HG03159 (cell line): Measurements from ENCODE around the gene KRT4.
"Not testable (repeated sequence)": the region's sequence is repeated elsewhere in the genome, so short reads cannot be mapped to it uniquely, and the experiment has no call there.

Source experiments
- ATAC-seq: cut with Tn5 transposase; IDR thresholded peaks from one replicate; pipeline ENCODE4 v1.9.1; 2021; ENCODE audit warnings: mild to moderate bottlenecking, moderate library complexity; ENCODE audit not compliant: unreplicated experiment

Gene KRT4

DNA sequence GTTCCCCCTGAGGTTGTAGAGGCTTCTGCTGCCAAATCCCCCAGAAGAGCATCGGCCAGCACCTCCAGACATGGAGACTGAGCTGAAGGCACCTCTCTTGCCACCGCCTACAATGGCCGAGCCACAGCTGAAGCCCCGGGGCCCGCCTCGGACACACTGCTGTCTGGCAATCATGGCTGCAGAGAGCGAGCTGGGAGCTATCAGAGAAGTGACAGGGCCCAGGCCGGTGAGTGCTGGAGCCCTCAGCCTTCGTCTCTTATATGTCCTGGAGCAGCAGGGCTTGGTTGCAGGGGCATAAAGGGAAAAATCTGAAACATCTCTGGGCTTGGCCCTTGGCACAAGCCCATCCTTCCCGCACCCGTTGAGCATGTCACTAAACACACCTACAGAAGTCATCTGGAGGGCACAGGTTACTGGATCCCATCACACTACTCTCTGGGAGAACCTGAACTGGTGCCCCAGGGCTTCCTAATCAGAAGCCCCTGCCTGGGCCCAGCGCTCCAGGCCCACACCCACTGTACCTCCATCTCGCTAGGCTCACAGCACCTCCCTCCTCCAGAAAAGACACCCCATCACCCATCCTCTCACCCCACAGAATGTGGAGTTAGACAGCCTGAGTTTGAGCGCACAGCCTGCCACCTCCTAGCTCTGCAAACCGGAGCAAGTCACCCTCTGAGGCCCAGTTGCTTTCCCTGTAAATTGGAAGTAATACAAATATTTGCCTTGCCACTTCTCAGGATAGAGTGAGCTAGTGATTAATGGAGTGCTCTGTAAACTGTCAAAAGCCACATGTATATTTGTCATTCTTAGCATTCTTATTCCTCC is at the start of gene KRT4:
Gene KRT4, minus strand, starts transcription at position 232 of the 825 bp plus-strand sequence. Its CDS starts 58 bp downstream, at position 174.
- ATAC-seq, result no peak

DNA sequence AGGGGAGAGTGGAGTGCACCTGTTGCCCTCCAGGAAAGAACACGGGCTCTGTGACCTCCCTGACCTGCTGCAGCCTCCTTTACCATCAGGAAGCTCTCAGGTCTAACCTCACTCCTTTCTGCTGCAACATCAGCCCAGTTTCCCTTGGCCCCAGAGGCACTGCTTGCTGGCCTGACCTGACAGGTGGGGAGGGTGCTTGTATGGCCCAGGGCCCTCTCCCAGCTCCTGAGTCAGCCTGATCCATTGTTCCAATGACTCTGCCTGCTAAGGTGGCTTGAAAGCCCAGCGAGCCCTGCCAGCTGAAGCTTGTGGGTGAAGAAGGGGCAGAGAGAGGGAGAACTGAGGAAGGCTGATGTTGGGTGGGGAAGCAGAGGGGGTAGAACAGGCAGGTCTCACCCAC is 48.1 kb upstream of the KRT4 start:
- ATAC-seq, result no peak

DNA sequence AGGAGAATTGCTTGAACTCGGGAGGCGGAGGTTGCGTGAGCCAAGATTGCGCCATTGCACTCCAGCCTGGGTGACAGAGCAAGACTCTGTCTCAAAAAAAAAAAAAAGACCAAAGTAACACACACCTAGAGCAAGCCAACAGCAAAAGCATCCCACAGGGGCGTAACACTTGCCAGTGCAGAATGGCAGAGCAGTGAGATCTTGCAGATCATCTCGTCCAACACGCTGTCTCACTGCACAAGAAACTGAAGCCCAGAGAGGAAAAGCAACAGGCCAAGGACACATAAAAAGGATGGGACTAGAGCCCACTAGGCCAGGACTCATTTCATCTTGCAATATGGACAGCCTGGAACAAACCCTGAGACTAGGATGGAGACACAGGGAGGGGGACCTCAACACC is 47.6 kb upstream of the KRT4 start:
- no peak for ATAC-seq

DNA sequence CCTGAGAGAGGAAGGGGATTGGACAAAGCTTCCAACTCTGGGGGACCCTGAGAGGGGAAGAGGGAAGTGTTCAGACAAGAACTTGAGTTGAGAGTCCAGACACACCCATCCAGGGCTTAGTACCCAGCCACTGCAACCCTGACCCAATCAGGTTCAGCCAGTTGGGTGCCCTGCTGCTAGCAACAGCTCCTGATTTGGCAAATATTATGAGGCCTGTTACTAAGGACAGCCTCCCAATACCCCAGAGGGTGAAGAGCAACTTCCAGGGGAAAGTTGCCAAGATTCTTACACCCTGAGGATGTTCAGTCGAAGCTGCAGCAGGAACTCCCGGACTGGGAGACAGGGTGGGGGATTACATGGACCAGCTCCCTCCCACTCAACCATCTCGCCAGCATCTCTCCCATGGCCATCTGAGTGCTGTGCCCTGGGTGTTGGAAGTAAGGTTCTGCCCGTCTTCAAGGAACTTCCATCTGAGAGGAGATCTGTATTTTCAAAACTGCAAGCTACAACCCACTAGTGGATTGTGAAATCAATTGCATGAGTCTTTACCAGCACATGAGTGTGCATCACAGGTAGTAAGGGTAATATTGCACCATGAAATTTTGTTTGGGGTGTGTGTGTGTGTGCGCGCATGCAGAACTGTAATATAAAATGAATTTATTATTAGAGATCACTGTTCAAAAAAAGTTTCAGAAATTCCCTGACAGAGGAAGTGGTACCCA is 46.3 kb upstream of the KRT4 start:
- no peak for ATAC-seq

DNA sequence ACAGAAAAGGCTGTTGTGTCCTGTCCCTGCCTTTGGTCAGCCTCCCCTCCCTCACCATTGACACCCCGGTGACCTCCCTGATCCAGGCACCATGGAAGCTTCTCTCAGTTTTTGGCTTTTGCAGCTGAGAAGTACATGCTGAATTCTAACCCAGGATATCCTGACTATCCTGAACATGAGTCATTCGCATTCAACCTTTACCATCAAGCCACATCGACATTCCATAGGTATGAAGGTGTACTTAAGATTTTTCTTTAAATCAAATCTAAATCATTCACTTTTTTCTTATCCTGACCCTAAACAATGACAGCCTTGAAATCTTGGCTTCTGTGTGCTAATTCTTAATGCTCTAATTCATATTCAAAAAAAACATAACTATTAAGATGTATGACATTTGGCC is 43.6 kb upstream of the KRT4 start:
- ATAC-seq, result no peak

DNA sequence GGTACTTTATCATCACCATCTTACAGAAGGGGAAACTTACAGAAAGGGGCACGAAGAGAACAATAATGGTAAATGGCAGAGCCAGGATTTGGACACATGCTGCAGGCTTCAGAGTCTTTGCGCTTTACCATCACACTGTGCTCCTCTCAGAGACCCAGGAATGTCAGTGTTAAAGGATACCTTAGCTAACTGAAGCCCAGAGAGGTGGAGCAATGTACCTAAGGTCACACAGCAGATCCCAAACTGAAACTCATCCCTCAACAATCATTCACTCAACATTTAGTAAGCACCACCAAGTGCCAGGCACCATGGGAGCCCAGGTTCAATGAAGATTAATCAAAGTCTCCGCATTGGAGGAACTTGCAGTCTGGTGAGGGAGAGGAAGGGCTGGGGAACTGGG is 42.9 kb upstream of the KRT4 start:
- ATAC-seq, result no peak

DNA sequence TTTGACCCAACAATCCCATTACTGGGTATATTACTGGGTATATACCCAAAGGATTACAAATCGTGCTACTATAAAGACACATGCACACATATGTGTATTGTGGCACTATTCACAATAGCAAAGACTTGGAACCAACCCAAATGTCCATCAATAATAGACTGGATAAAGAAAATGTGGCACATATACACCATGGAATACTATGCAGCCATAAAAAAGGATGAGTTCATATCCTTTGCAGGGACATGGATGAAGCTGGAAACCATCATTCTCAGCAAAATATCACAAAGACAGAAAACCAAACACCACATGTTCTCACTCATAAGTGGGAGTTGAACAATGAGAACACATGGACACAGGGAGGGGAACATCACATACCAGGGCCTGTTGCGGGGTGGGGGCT is 42.2 kb upstream of the KRT4 start:
- ATAC-seq, result not testable (repeated sequence)

DNA sequence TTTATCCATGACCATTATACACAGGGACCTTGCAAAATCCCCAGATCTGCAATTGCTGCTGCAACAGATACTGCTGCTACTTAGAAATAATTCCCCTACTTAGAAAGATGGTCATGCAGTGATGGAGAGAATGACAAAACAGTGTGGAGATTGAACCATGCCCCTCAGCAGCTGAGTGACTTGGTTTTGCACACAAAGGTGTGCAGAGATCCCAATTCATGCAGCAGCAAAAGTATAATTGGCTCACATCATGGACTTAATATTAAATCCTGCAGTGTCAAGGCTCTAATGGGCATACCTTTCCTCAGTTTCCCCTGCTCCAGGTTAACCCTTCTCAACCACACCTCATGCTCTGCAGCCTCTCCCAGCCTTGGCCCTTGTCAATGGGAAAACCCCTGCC is 37.9 kb upstream of the KRT4 start:
- no peak for ATAC-seq

DNA sequence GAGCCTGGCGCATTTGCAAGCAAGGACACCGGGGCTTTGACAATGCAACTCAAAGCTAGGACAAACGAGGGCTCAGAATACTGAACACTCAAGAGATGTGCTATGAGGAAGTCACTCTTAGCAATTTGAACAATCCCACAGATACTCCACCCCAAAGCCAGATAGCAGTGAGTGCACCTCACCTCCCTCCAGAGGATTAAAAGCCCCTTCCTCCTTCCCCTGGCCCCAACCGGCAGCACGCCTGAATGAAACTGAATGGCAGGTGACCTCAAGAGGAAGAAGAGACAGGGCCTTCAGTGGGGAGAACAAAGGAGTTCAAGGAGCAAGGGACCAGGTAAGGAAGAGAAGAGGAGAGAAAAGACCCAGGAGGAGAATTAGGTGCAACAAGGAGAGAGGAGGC is 36.8 kb upstream of the KRT4 start:
- no peak for ATAC-seq

DNA sequence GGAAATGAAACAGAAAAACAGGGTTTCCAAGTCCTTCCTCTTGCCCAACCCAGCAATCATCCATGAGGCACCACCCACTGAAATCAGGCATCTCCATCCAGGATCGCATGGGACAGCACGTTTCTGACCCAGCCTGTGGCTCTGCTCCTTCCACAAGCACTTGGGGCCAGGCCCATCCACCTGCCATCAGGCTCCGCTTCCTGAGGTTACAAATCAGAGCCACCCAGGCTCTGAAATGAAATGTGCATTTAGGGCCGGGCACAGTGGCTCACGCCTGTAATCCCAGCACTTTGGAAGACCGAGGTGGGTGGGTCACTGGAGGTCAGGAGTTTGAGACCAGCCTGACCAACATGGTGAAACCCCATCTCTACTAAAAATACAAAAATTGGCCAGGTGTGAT is 35.6 kb upstream of the KRT4 start:
- ATAC-seq, result no peak

DNA sequence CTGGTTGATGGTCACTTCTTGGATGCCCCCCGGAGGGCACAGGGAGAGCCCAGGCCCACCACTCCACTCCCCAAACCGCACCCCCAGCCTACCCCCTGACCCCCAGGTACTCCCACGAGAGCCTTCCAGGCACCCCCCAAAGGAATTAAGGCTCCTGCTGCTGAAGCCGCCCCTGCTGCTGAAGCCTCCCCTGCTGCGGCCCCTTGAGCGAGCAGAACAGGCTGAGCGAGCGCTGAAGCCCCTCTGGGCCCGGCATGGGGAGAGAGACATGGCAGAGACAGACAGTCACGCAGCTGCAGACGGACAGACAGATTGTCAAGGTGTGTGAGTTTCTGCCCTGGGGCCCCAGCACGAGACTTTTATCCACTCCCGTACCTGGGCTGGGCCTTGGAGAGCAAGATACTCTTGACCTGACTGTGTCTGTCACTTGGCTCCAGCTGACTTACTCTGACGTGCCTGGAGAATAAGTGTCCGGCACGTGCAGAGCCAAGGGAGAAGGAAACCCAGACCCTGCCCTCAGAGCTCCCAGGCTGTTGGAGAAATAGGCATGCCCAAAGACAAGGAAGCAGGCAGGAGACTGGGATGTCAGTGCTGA is 34.8 kb upstream of the KRT4 start, which contains the start of gene KRT78:
Gene KRT78, minus strand, starts transcription at position 334 of the 595 bp plus-strand sequence. Its CDS starts 64 bp downstream, at position 270.
- ATAC-seq, result no peak

DNA sequence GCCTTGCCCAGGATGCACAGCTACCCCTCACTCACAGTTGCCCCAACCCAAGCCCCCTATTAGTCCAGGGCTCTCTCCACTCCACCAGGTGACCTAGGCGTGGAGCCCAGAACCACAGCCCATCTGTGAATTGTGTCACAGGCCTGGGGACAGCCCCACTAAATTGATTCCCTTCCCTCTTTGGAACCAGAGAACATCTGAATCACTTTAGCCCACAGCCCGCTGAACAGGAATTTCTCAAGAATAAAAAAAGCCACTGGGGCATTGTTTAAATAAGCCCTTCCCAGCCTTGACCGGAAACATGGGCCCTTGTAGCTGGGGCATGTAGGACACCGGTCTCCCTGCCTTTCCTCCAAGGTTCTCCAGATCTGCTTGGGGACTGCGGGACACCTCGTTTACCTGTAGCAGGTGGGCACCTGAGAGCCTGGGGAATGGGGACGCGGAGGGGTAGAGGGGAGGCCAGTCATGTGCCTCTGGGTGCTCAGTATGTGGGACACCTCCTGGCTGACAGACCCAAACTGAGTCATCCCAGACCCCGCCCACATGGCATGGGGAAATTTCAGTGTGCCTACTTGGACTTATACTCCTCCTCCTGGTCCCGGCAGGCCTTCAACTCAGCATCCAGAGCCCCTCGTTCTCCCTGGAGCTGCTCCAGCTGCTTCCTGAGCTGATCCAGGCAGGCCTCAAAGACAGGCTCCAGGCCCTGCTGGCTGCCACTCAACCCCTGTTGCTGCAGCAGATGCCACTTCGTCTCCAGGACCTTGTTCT is 33.6 kb upstream of the KRT4 start:
- no peak for ATAC-seq

DNA sequence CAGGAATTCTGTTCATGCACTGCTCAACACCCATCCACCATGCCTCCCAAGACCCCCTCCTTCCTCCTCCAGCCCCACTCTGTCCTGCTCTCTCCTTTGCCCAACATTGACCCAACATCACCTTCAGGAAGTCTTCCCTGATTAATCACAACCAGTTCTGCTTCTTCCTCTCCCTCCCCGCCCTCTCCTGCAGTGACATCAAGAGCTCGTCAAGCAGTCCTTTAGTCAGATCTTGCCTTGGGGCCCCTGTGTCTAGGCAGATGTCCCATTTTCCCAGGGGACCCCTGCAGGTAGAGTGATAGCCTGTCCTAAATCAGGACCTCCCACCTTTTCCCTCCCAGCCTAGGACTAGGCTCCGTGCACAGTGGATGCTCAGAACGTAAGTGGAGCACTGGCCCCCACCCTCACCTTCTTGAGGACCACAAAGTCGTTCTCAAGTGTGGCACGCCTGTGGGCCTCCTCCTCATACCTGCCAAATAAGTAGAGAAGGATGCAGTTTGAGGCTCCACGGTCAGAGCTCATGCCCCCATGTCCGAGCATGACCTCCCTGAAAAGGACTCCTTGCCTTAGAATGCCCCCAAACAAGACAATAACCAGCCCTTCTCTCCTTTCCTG is 32.5 kb upstream of the KRT4 start:
- no peak for ATAC-seq

DNA sequence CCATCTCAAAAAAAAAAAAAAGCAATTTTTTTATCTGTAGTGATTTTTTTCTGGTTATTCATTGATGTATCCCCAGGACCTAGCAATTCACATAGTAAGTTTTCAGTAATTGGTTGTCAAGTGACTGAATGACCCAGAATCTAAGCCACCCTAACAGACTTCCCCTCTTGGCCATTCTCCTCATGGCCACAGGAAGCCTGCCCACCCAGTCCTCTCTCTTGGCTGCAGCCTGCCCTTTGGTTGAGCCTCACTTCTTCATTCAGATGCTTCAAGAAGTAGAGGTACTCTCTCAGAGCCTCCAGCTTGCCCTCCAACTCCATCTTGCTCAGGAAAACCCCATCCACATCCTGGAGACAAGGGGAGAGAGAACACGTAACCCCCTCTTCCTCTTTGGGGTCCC is 32.0 kb upstream of the KRT4 start:
- ATAC-seq, result no peak

DNA sequence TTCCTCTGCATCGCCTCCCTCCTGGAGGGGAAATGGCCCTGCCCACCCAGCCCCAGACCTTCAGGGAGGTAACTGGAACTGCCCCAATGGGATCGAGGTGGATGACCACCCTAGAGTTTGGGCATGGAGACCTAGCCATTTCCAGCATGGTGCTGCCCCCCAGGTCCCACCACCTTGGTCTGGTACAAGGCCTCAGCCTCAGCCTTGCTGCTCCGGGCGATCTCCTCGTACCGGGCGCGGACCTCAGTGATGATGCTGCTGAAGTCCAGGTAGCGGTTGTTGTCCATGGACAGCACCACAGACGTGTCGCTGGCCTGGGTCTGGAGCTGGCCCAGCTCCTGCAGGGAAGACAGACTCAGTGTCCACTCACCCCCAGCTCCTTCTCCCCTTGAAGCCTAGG is 30.5 kb upstream of the KRT4 start:
- no peak for ATAC-seq

DNA sequence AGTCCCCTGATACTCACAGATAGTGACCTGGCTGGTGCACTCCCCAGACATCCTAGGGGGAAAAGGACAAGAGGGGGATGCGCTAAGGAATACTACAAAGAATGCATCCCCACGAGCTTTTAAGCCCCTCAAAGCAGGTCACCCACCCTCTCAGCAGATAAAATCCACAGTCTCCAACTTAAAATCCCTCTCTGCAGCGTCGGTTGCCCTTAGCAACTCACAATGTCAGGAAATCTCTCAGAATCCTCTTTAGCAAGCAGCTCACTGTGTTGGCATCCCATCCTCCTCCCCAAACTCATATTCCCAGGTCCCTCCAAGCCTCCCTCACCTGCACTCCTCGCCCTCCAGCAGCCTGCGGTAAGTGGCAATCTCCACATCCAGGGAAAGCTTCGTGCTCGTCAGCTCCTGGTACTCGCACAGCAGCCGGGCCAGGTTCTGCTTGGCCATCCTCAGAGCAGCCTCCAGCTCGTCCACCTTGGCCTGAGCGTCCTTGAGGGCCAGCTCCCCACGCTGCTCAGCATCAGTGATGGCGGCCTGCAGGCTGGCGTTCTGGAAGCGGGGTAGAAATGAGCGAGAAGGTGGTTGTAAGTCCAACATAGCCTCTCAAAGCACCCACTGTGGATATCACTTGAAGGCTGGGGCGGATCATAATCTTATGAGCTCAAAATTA is 25.7 kb upstream of the KRT4 start:
- no peak for ATAC-seq

DNA sequence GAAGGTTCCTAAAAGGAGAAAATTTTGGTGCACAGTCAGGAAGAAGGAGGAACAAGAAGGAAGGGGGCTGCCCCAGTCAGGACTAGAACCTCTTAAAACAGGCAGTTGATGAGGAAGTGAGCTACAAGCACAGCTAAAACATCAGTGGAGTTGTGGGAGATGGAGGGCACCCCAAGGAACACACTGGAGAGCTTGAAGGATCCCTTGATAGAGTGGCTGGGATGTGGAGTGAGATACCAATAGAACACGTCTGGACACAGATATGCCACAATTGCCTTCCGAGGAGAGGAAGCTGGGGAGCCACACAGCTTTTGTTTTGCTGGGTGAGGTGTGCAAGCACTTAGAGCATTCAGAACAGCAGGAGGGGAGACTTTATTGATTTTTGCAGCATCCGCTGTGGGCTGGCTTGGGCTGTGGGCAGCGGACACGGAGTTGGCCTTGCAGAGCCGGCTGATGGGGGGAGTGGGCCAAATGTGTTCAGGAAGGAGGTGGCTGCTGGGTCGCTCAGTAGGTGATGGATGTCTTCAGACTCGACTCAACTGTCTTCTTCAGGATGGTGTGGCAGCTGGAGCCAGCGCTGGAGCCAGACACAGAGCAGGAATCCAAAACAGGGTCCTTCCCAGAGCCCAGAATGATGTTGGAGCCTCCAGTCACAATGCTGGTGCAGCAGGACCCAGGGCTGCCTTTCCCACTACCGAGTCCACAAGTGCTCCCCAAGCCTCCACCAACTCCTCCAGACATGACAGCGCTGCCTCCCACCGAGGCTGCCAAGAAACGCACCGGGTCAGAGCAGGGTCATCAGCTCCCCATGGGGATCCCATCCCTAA is 24.9 kb upstream of the KRT4 start:
- ATAC-seq, result no peak

DNA sequence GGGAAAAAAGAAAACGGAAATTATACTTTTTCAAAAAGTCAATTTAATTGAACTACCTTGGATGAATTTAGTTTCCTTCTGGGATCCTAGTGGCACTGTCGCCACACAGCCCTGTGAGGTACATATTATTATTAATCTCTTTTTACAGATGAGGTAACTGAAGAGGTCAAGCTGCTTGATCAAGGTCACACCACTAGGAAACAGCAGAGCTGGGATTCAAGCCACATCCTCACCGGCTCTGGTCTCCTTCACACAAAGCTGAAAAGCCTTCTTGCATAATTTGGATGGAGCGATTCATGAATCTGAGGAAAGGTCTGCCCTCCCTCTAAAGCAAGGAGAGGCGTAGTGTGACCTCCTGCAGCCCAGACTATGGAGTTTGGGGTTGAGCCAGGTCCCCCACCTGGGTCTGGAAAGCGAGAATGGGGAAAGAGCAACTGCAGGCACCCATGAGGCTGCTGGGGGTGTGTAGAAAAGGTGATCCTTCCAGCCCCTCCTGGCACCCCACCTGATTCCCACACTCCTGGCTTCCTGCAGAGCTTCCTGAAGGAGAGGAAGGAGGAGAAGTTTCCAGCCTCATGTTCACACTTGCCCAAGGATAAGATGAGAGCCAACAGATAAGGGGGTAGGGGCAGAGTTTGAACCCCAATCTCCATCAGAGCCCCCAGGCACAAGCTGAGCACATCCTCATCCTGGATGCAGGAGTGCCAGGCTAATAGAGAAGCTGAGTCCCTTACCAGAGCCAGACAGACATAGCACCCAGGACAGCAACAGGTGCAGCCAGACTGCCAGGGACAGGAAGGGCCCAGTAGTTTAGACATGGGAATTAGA is 24.1 kb upstream of the KRT4 start:
- ATAC-seq, result no peak

DNA sequence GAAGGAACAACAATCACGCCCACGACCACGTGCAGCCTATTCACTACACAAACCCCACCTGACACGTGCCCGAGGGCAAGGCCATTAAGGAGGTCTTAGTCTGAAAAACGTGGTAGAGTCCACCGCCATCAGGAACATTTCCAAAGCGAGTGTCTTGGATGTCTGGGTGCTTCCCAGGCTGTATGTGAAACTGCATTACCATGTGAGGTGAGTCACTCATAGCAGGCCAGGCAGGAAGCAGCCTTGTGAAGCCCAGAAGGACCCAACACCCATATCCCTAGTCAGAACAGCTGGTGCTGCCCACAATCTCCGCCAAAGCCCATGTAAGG is 23.5 kb upstream of the KRT4 start:
- ATAC-seq, result no peak
